Brain pericyte (primary cell): ENCODE measurements around the gene GABRB2.
"Not testable (repeated sequence)": the region's sequence is repeated elsewhere in the genome, so short reads cannot be mapped to it uniquely, and the experiment has no call there.

Experiments
- DNase-seq: peaks from one replicate; pipeline ENCODE4 v3.0.0-alpha.2; 2012; ENCODE audit warnings: low read depth, low spot score

The GABRB2 gene

DNA sequence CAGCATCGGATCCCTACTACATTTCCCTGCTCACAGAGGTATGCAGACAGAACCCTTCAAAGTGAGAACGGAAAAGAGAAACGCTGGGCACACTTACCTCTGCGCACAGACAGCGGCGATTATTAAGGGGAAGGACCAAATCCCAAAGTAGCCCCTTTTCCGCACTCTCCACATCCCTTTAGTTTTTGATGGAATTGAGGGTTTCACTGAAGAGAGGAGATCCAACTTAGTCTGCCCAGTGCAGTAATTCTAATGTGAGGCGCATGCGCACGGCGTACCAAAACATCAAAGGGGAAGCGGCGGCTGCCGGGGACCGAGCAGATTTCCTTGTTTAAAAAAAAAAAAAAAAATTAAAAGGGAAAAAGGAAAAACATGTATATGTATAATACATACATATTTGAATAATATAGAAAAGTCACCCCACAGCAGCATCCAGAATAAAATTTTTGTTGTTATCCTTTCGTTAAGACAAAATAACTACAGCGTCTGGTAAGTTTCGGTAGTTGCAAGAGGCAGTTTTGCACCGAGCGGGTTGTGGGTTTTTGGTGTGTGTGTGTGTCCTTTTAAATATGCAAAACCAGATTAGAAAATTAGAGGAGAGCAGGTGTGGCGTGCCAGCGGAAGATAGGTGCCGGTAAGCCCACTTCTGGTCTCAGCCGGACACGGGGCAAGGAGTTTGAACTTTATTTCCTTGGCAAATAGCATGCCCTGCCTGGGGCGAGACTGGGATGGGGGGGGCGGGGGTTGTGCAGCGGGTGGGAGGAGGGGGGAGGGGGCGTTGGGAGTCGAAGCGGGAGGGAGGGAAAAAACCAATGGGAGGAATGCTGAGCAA is at the start of gene GABRB2:
Gene GABRB2, minus strand, starts transcription at position 256 of the 832 bp plus-strand sequence. Its CDS starts 82 bp downstream, at position 174.
- DNase-seq = no peak

DNA sequence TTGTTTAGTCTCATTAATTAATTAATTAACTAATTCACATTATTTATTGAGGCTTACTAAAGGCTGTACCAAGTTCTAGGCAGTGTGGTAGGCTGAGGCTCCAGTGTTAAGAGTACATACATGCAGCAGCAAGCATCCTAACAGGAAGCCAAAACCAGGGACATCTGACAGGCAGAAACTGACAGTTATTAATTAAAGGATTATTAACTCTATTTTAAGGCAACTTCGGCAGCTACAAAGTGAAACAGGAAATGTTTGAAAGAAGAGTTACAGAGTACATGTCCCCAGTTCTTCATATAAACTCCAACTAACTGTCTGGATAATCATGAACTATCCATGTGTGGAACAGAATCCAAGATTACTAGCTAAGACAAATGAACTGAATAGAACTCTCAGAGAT is 39.3 kb upstream of the GABRB2 start:
- DNase-seq = no peak

DNA sequence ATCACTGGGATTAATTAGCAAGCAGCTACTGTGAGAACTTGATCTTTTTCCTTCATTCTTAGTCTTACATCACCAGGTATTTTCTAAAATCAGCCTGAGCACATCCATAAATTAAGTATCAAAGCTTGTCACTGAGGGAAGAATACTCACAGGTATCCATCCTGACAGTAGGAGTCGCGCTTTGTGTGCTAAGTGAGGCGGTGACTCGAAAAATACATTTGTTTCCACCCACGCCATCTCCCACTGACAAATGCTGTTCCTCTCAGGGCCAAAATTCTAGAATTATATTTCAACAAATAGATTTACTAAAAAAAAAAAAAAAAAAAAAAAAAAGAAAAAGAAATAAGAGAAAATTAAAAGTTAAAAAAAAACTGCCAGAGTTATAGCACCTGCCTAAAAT is 34.1 kb upstream of the GABRB2 start:
- DNase-seq = no peak

DNA sequence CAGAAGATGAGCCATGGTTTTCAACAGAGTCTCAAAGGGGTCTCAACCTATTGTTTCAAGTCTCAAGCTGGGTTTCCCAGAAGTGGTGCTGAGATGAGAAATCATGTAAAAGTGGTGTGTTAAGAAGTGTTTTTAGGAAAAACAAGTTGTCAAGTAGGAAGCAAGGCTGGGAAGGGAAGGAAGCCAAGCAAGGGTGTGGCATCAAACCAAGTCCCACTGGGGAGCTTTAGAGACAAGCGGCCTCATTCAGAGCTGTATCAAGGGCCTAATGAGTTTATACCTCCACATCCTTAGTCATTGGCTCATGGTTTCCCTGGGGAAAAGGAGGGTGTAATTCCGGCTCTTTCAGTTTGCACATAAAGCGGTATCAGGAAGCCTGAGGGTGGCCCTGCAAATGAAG is 26.4 kb upstream of the GABRB2 start:
- DNase-seq = no peak

DNA sequence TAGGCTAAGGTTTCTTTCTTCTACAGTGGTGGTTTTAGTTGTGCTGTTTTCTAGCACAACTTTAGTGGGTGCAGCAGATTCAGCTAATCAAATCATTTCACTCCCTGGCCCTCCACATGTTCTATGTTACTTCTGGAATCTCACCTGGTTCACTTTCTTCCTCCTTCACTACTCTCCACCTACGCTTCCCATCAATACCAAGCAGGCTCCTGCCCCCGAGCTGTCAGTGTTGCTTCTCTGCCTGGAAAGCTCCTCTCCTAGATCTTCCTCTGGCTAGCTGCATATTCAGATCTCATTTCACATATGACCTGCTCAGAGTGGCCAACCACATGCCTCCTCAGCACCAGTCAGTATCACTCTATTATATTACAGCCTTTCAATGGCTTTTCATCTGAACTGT is 19.6 kb upstream of the GABRB2 start:
- DNase-seq = no peak

DNA sequence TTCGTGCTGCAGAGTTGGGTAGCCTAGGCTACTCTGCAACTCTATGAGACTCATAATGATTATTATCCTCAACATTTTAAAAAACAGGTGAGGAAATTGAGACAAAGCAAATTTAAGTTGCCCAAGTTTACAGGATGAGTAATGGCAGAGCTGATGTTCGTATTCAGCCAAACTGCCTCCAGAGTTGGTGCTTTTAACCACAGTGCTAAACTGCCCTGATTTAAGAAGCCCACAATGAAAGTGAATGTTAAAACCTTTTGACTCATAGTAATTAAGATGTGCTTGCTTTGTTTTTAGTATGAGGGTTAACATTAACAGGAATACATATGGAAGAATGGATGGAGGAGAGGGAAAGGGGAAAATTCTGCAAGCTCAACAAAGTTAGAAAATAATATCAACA is 15.9 kb upstream of the GABRB2 start:
- DNase-seq = no peak

DNA sequence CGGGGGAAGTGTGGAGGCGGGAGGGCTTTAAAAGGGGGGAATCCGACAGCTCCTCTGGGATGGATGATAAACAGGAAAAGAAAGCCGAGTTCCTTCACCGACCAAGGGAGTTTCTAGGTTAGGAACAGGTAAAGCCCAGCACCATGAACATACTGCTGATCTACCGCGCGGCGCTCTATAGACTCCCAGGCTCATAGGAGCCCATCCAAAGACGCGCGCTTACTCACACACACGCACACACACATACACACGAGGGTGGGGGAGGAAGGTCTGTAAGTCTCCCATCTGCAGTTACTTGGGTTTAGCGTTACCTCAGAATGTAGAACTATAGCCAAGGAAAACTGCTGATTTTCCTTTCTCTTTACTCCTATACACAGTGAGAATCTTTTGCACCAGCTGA is 2.6 kb upstream of the GABRB2 start:
- no peak for DNase-seq

DNA sequence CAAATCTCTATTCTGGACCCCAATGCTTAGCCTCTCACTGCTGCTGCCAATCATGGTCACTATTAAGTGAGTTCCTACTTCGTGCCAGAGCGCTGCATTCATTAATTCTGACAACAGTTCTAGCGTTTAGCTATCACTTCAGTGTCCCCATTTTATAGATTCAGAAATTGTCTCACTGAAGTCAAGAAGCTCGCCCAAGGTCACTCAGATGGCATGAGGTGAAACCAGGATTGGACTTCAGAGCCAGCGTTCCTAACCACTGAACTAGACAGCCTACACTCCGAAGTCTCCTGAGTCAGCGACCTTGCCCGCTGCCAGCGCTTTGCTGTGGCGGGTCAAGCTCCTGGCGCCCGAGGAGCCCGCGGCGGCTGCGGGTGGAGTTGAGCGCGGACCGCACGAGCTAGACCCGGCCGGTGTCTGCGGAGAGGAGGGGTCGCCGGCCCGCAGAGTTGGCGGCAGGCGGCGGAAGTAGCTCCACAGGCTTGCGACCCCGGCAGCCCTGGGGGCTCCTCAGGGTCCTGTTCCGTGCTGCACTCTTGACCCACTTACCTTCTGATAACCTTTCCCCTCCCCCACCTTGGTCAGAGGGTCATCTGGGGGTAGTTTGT is 2.1 kb upstream of the GABRB2 start:
- DNase-seq = no peak

DNA sequence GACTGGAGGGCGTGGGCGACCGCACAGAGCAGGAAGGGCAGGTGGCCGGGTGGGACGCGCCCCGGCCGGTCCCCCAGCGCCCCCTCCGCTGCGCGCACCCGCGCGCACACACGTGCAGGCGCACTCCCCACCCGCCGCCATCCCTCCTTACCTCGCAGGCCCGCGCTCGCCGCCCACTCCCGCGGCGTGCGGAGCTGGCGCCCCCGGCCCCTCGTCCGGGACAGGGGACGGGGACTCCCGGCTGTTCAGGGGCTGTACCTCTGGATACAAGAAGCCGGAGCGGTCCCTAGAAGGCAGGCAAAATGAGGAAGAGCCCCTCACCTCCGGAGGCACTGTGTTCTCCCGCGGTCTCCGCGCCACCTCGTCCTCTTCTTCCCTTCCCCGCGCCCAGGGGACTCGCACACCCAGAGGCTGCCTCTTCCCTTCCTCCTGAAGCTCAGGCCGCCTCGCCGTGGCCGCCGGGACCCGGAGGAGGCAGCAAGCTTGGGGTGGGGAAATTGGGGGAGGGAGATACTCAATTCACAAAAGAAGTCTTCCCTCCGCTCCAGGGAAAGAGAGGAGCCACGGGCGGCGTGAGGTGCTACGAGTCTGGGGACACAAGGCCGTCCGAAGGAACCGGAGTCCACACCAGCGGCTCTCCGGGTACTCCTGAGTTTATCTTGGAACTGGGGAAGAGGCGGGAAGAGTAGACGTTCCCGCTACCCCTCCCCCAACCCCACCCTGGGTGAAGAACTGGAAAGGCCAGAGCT is 1.4 kb upstream of the GABRB2 start:
- no peak for DNase-seq

DNA sequence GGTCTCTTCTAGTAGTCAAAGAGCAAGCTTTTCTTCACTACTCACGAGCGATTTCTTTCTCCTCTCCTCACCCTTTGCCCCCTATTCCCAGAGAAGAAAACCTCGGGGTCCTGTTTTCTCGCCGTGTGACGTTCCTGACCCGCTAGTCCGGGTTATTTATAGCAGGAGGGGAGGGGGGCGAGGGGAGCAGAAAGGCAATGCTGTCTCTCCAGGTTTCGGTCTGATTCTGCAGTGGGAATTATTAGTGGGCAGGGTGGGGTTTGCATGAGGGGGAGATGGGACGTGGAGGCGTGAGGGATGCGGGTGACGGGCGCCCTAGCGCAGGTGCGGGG is 847 bp upstream of the GABRB2 start:
- DNase-seq = no peak

DNA sequence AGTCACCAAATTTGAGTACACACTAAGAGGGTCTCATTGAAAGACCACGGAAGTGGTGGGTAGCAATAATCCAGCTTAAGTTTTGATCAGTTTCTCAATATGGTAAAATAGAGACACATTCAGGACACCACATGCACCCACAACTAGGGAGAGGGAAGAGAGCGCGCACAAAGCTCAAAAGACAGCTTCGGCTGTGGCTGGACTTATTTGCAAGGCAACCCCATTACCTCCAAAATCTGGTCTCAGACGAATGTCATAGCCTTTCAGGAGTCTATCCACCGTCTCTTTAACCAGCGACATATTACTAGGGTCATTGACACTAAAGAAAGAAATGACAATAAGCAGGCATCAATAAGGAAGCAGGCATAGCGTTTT is 443 bp downstream of the GABRB2 start:
- no peak for DNase-seq

DNA sequence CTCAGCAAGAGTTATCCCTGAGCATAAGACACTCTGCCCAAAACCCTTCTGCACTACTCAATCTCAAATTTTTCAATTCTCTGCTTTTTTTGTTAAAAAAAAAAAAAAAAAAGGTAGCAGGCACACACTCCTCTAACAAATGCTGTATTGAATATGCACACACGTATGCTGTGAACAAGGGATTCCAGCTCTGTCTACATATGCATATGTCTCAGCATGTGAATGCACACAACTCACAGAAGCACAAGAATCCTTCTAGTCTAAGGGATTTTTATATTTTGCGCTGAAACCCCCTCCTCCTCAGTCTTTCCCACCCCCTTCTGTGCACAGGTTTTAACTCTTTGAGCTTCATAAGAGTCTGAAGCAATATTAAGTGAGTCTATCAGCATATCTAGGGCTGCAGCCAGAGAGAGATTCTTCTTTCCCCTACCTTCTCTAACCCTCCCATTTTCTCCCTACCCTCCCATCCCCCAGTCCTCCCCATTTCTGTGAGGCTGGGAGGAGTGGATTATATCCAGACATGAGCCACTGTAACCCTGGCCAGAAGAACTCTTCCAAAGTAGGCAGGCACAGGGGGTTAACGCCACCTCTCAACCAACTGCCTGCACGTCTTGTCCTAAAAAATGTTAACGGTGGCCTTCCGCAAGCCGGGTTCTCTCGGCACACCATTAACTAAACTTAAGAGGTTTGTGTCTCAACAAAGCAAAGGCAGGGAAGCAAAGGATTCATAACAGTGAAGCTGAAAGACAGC is 1.0 kb downstream of the GABRB2 start:
- no peak for DNase-seq

DNA sequence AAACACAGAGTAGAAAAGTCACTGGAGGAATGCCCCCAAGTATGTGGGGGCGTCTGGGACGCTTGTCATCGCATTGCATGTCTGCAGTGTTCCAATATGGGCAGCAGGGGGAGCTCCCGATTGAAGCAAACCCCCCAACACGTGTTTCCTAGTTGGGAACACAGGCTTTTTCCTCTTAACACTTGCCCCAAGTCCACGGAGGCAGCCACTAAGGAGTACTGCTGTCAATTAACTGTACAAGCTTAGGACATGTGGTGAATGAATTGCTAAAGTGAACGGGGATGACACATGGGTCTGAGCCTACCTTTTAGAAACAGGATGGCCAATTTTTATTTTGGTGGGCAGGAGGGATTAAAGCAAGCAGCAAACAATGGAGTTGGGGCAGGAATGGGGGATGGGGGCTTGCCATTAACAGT is 2.2 kb downstream of the GABRB2 start:
- no peak for DNase-seq

DNA sequence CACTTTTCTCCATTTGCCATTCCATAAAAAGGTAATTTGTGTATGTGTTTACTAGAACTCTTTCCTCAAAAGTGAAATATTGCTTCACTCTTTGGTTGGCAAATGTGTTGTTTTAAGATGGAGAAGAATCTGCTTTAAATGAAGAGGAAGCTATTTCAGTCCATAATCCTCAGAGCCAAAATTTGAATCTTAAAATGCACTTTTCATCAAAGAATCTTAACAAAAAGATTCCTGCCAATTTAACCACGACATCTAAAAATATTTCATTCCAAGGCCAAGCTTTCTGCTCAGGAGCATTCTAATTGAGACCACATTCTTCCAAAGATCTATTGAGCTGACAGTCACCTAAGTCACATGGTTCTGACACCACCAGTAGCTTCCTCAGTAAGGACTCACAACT is 7.5 kb downstream of the GABRB2 start:
- DNase-seq = no peak

DNA sequence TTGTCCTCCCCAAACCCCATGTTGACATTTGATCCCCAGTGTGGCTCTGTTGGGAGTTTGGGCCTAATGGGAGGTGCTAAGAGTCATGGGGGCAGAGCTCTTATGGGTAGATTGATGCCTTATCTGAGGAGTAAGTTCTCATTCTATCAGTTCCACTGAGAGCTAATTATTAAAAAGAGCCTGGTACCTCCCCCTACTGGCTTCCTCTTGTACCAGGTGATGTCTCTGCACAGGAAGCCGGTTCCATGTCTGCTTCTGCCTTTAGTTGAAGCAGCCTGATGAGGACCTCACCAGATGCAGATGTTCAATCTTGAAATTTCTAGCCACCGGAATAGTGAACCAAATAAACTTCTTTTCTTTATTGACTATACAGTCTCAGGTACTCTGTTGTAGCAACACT is 10.8 kb downstream of the GABRB2 start:
- DNase-seq = no peak

DNA sequence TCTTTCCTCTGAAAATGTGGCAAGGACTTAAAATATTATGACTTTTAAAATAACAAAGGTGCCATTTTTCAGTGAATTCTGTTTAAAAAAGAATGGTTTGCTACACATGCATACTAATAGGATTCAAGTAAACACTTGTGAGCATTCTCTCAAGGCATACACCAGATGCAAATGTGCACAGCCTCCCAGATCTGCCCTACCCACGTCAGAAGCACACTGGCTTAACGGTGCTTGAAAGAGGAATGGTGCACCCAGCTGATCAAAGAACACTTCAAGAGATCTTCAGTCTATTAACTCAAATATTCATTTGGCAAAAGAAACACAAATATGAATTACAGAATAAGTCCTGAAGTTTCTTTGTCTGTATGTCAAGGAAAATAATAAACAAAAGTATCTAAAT is 15.8 kb downstream of the GABRB2 start:
- no peak for DNase-seq

DNA sequence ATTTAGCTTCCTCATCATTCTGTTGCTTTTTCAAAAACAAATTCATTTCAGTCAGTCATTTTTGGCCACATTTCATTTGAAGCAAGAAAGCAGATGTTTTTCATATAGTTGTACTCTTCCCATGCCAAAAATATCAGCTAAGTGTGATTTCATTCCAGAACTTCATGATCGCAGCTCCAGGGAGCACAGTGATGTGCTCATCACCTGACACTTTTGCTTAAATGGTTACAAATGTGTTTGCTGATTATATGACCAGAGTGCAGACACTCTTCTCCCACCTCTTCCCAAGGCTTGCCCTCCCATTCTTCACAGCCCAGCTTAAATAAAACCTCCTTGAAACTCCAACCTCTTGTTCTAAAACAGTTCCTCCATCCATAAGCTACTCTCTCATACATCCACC is 32.6 kb downstream of the GABRB2 start:
- no peak for DNase-seq

DNA sequence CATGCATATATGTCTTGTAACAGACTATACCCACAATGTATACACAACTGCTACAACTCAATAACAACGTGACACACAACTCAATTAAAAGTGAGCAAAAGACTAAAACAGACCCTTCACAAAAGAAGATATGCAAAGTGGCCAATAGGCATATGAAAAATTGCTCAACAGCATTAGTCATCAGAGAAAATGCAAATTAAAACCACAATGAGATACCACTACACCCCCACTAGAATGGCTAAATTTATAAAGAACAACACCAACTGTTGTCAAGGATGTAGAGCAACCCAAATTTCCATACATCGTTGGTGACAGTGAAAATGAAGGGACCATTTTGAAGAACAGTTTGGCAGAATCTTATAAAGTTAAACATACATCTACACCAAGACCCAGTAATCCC is 38.9 kb downstream of the GABRB2 start:
- no peak for DNase-seq

DNA sequence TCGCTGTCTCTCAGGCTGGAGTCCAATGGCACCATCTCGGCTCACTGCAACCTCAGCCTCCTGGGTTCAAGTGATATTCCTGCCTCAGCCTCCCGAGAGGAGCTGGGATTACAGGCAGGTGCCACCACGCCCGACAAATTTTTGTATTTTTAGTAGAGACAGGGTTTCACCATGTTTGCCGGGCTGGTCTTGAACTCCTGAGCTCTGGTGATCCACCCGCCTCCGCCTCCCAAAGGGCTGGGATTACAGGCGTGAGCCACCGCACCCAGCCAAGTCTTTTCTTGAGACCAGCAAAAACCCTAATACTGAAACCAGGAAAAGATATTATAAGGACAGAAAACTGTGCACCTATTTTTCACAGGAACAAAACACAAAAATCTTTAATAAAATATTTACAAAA is 41.4 kb downstream of the GABRB2 start:
- DNase-seq = not testable (repeated sequence)

DNA sequence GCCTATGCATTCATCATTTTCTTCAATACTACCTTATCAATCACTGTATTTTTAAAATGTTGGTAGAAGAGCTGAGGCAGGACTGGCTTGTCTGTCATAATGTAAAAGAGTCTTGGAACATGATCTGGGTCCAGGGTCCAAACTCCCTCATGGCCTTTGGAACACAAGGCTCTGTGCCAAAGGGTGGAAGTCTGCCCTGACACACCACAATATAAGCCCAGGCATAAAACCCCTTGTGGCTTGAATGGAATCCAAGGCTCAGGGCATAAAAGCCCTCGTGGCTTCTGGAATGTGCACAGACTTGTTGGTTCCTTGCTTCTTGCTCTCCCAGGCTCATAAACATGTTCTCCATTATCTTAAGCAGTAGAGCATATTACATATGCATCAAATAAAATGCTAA is 48.0 kb downstream of the GABRB2 start:
- no peak for DNase-seq

DNA sequence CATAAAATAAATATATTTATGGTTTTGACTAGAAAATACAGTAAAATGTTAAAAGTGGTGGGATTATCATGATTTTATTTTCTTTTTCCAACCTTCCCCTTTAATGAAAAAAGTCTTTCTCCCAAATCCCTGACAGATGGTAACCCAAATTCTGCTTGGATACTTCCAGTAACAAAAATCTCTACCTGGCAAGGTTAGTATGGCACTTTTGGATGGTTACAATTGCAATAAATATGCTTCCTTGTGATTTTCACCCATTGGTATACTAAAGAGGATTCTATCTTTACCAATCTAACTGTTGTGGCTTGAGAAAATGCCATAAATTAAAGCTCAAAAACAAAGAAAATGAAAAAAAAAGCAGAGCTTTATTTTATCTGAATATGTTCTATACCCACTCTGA is 62.8 kb downstream of the GABRB2 start:
- no peak for DNase-seq

DNA sequence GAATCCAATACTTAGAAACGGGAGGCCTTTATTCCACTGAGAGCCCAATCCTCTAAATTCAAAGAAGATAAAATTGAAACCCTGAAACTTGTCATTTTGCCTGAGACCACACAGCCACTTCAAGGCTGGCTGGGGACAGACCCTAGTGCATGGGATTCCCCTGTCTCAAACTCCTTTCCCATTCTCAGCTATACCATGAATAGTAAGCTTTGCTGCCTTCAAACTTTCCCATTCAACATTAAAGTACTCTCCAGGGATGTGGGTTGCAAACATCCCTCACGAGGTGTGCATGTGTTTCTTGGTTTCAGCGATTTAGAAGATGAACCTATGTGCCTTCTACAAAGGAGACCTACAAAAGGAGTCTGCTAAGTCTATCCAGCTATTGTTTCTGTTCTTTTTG is 64.6 kb downstream of the GABRB2 start:
- DNase-seq = no peak
